GM19372 (cell line): ENCODE data around the gene ROPN1B.

ENCODE experiments used
- ATAC-seq: cut with Tn5 transposase; IDR thresholded peaks from one replicate; pipeline ENCODE4 v1.9.1; 2021; ENCODE audit warnings: mild to moderate bottlenecking, low read depth, moderate library complexity; ENCODE audit not compliant: unreplicated experiment

ROPN1B gene

GRCh38 chr3:126026277-126026751 lies 57.3 kb downstream of the ROPN1B start:
- ATAC-seq = no peak

GRCh38 chr3:126026761-126027160 lies 57.8 kb downstream of the ROPN1B start:
- no peak for ATAC-seq

GRCh38 chr3:126028096-126028495 lies 59.1 kb downstream of the ROPN1B start:
- ATAC-seq = no peak

DNA sequence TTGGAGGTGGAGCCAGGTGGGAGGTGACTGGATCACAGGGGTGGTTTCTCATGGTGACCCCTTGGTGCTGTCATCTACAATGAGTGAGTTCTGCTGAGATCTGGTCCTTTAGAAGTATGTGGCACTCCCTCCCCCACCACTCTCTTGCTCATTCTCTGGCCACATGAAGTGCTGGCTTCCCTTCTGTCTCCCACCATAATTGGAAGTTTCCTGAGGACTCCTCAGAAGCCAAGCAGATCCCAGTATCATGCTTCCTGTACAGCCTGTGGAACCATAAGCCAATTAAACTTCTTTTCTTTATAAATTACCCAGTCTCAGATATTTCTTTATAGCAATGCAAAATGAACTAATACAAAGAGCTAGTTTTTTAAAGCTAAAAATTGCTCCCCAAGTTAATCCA lies 60.3 kb downstream of the ROPN1B start:
- no peak for ATAC-seq

- ATAC-seq = no peak
Observed at GRCh38 chr3:126030455-126030854, 61.5 kb downstream of the ROPN1B start.

GRCh38 chr3:126031981-126032471 lies 63.0 kb downstream of the ROPN1B start:
- ATAC-seq = no peak
